Smooth muscle cell (in vitro differentiated cells): ENCODE results near the gene FOXF2. TPM values are rescaled to one million over a fixed set of nuclear protein-coding genes. Genes with fewer than 3 reads are reported as not detected.

Experiments used
- DNase-seq: peaks from one replicate; lab custom pipeline; 2025; ENCODE audit not compliant: unreplicated experiment; lab: John Stamatoyannopoulos, UW
- H2AFZ ChIP-seq: fragments of 200-600 bp; sonication (generic); 2 replicates; pipeline ENCODE4 v1.6.0; 2016; ENCODE audit warnings: antibody characterized with exemption, low read depth, mild to moderate bottlenecking
- H3F3A ChIP-seq: fragments of 200-600 bp; sonication (generic); 2 replicates; pipeline ENCODE4 v1.6.0; 2017; ENCODE audit warnings: antibody characterized with exemption, low read depth
- H3K27ac ChIP-seq: fragments of 200-600 bp; sonication (generic); 2 replicates; pipeline ENCODE4 v1.5.1; 2016; ENCODE audit warnings: low read depth, mild to moderate bottlenecking
- H3K27me3 ChIP-seq: fragments of 200-600 bp; sonication (generic); 2 replicates; pipeline ENCODE4 v1.6.1; 2016; ENCODE audit warnings: low read depth, mild to moderate bottlenecking
- H3K36me3 ChIP-seq: fragments of 200-600 bp; sonication (generic); 2 replicates; pipeline ENCODE4 v1.5.1; 2016; ENCODE audit warnings: low read depth
- H3K4me1 ChIP-seq: fragments of 200-600 bp; sonication (generic); 2 replicates; pipeline ENCODE4 v1.5.1; 2016; ENCODE audit warnings: low read depth
- H3K4me2 ChIP-seq: fragments of 200-600 bp; sonication (generic); 2 replicates; pipeline ENCODE4 v1.6.0; 2016; ENCODE audit warnings: mild to moderate bottlenecking
- H3K4me3 ChIP-seq: fragments of 200-600 bp; sonication (generic); 2 replicates; pipeline ENCODE4 v1.5.1; 2016; ENCODE audit warnings: mild to moderate bottlenecking
- H3K79me2 ChIP-seq: fragments of 200-600 bp; sonication (generic); 2 replicates; pipeline ENCODE4 v1.6.0; 2016; ENCODE audit warnings: low read depth, mild to moderate bottlenecking
- H3K9ac ChIP-seq: fragments of 200-600 bp; sonication (generic); 2 replicates; pipeline ENCODE4 v1.6.0; 2016; ENCODE audit warnings: low read depth
- H3K9me3 ChIP-seq: fragments of 200-600 bp; sonication (generic); replicated peaks from 2 replicates; pipeline ENCODE4 v1.5.1; 2016; ENCODE audit warnings: low read depth
- H4K20me1 ChIP-seq: fragments of 200-600 bp; sonication (generic); 2 replicates; pipeline ENCODE4 v1.6.0; 2016; ENCODE audit warnings: low read depth
- CTCF ChIP-seq: fragments of 200-600 bp; sonication (generic); IDR thresholded peaks from 2 replicates; pipeline ENCODE4 v1.5.1; 2017; ENCODE audit warnings: borderline replicate concordance, mild to moderate bottlenecking, antibody characterized with exemption; ENCODE audit not compliant: insufficient read depth, poor library complexity, severe bottlenecking
- WGBS: methylation state at CpG from one replicate; pipeline ENCODE4 v1.1.7; 2016; ENCODE audit warnings: low lambda C conversion rate; 5-methylcytosine and 5-hydroxymethylcytosine counted together
- polyA plus RNA-seq: library from polyadenylated mRNA; unstranded; fragments of >200 nt; fragmentation: Nextera tagmentation; extraction: Ambion mirVana; gene quantifications from 2 replicates; pipeline ENCODE4 v1.2.1, GENCODE V29; 2016
- total RNA-seq: library from RNA; depleted of rRNA; stranded (reverse); fragments of >200 nt; gene quantifications from 2 replicates; pipeline ENCODE4 v1.2.3, GENCODE V29; 2014

FOXF2 gene
- total and polyA plus RNA-seq, 2 experiments from 2014 or later = 3.5 to 4.8 TPM

DNA sequence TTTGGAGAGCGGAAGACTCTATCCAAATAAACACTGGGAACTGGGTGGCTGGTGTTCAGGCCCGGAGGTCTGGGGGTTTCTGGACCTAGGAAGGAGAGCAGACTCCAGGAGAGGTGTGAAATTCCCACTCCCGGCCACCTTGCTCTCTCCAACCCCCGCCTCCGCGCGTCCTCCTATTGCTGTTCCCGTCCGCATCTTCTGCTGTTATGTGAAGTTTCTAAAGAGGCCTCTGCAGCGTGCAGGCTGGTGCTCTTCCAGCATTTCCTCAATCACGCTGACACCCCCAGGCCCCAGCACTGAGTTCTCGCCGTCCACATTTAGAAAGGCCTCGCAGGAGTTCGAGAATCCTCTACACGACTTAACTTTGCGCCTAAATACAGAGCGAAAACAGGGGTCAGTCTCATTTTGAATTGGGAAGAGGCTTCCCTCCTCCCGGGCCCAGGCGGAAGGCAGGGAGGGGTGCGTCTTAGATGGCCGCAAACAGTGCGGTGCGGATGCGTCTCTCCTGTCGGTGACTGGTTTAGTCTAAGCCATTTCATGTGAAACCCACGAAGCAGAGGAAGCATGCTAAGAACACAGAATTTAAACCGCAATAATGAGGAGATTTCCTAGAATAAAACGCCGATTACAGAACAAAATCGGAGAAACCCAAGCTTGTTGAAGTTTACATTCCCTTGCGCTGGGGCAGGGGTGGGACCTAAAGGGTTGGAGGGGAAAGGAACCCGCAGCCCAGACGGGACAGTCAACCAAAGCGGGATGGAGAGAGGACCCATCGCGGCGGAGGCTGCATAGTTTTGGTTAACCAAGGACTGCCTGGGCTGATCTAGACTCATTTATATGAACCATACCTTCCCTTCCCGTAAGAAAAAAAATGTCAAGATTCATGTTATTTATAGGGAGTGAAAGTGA is 4.0 kb upstream of the FOXF2 start:
- no peaks in the 10 kb centered on the region for H3K79me2 ChIP-seq
- no peak for TF ChIP-seq CTCF
- no peaks in the 10 kb centered on the region for H4K20me1 ChIP-seq
- H3K27me3 ChIP-seq = peaks cover 94% of the 10 kb centered on the region
- peak overlapping the region; percentile 71 for H3K4me2 ChIP-seq
- peak overlapping the region; percentile 10 for H3K4me3 ChIP-seq
- no peak overlapping the region for H3K27ac ChIP-seq
- no peak overlapping the region for H3K9ac ChIP-seq
- 13% methylated on average over 39 of the region's 39 CpGs for WGBS
- H3K4me1 ChIP-seq = peaks cover 26% of the 10 kb centered on the region
- DNase-seq = no peak
- H3K9me3 ChIP-seq = no peaks in the 10 kb centered on the region
- H2AFZ ChIP-seq = no peak overlapping the region
- H3K36me3 ChIP-seq = no peaks in the 10 kb centered on the region
- H3F3A ChIP-seq = peaks cover 3% of the 10 kb centered on the region

GRCh38 chr6:1386038-1386709 is 3.2 kb upstream of the FOXF2 start:
- H3K4me2 ChIP-seq = no peak overlapping the region
- no peak overlapping the region for H3K9ac ChIP-seq
- no peaks in the 10 kb centered on the region for H3K79me2 ChIP-seq
- H3F3A ChIP-seq = peaks cover 3% of the 10 kb centered on the region
- 61% methylated on average over 4 of the region's 4 CpGs for WGBS
- H3K9me3 ChIP-seq = no peaks in the 10 kb centered on the region
- no peak overlapping the region for H2AFZ ChIP-seq
- no peak overlapping the region for H3K4me3 ChIP-seq
- no peak for TF ChIP-seq CTCF
- H4K20me1 ChIP-seq = peaks cover 3% of the 10 kb centered on the region
- no peak overlapping the region for H3K27ac ChIP-seq
- H3K36me3 ChIP-seq = no peaks in the 10 kb centered on the region
- peaks cover 28% of the 10 kb centered on the region for H3K4me1 ChIP-seq
- H3K27me3 ChIP-seq = peaks cover 94% of the 10 kb centered on the region
- no peak for DNase-seq

DNA sequence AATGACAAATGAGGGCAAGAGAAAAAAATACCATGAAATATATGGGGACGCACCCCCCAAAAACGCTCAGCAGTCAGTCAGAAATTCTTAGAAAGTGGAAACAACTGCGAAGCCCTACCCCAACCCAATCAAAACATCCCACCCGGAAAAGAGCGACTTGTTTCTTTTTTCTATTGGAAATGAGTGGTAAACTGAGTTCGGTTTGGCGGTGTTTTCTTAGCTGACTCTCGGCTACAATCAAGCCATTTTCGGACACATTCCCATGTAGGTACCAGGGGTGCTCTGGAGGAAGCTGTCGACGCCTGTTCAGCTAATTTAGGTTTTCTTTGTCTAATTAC is 1.9 kb upstream of the FOXF2 start:
- Histone ChIP-seq H3K36me3 (no peaks in the 10 kb centered on the region), H4K20me1 (peaks cover 15% of the 10 kb centered on the region), H2AFZ (no peak overlapping the region), H3K79me2 (no peaks in the 10 kb centered on the region), H3K27me3 (peaks cover 94% of the 10 kb centered on the region), H3K4me1 (peaks cover 26% of the 10 kb centered on the region), H3K4me3 (peak overlapping the region; percentile 10), H3K9me3 (no peaks in the 10 kb centered on the region), H3K9ac (no peak overlapping the region), H3K27ac (no peak overlapping the region), H3K4me2 (no peak overlapping the region), H3F3A (peaks cover 3% of the 10 kb centered on the region)
- DNase-seq = no peak
- 26% methylated on average over 11 of the region's 11 CpGs for WGBS
- TF ChIP-seq CTCF = no peak
